ENCODE results near the gene UPK1A. TPM values are rescaled to one million over a fixed set of nuclear protein-coding genes. Genes with fewer than 3 reads are reported as not detected.

Gene UPK1A
- total and polyA plus RNA-seq, 10 of the 15 experiments (the other 5 are each of a cell fraction or from before 2014, with no cell fraction given) = 0.15 to 1.9 (median 0.26) TPM; not detected in 7

DNA sequence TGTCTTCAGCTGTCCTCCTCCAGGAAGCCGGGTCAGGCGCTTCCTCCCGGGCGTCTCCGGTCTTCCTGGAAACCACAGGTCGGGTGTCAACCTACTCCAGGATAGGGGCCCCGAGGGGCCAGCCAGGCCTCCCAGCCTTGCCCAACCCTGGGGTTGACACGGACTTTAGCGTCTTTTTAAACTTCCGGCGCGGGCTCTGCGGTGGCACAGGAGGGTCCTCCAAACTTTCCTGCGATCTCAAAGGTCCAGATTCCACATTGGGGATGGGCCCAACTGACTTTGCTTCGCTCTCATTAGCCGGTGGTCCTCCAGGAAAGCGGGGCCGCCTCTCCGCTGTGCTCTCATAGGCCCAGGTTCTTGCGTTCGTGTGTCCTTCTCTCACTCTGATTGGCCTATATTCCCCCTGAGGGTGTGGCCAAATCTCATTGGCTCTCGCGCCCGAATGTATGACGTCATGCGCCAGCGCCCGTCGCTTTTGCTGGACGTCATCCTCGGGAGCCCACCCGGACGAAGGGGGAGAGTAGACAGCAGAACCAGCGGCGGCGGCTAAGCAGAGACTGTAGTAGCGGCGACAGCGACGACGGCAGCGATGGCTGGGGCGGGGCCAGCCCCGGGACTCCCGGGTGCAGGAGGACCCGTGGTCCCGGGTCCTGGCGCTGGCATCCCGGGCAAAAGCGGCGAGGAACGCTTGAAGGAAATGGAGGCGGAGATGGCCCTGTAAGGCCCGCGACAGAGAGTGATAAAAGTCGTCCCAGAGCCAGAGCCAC, 37.6 kb upstream of the UPK1A start, which contains the start of gene RBM42 (continued):
- TF ChIP-seq, protein P1, sequence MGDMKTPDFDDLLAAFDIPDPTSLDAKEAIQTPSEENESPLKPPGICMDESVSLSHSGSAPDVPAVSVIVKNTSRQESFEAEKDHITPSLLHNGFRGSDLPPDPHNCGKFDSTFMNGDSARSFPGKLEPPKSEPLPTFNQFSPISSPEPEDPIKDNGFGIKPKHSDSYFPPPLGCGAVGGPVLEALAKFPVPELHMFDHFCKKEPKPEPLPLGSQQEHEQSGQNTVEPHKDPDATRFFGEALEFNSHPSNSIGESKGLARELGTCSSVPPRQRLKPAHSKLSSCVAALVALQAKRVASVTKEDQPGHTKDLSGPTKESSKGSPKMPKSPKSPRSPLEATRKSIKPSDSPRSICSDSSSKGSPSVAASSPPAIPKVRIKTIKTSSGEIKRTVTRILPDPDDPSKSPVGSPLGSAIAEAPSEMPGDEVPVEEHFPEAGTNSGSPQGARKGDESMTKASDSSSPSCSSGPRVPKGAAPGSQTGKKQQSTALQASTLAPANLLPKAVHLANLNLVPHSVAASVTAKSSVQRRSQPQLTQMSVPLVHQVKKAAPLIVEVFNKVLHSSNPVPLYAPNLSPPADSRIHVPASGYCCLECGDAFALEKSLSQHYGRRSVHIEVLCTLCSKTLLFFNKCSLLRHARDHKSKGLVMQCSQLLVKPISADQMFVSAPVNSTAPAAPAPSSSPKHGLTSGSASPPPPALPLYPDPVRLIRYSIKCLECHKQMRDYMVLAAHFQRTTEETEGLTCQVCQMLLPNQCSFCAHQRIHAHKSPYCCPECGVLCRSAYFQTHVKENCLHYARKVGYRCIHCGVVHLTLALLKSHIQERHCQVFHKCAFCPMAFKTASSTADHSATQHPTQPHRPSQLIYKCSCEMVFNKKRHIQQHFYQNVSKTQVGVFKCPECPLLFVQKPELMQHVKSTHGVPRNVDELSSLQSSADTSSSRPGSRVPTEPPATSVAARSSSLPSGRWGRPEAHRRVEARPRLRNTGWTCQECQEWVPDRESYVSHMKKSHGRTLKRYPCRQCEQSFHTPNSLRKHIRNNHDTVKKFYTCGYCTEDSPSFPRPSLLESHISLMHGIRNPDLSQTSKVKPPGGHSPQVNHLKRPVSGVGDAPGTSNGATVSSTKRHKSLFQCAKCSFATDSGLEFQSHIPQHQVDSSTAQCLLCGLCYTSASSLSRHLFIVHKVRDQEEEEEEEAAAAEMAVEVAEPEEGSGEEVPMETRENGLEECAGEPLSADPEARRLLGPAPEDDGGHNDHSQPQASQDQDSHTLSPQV (IDR thresholded peaks at IDR 0.05) = no peak
- TF ChIP-seq, protein P2, sequence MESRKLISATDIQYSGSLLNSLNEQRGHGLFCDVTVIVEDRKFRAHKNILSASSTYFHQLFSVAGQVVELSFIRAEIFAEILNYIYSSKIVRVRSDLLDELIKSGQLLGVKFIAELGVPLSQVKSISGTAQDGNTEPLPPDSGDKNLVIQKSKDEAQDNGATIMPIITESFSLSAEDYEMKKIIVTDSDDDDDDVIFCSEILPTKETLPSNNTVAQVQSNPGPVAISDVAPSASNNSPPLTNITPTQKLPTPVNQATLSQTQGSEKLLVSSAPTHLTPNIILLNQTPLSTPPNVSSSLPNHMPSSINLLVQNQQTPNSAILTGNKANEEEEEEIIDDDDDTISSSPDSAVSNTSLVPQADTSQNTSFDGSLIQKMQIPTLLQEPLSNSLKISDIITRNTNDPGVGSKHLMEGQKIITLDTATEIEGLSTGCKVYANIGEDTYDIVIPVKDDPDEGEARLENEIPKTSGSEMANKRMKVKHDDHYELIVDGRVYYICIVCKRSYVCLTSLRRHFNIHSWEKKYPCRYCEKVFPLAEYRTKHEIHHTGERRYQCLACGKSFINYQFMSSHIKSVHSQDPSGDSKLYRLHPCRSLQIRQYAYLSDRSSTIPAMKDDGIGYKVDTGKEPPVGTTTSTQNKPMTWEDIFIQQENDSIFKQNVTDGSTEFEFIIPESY (IDR thresholded peaks at IDR 0.05) = no peak
- TF ChIP-seq POLR2AphosphoS5 (IDR thresholded peaks at IDR 0.05; ENCODE audit: low read length) (peak; percentile 74), POLR2A (IDR thresholded peaks at IDR 0.05; ENCODE audit: low read depth, low read length) (peak; percentile 85), JUND (IDR thresholded peaks at IDR 0.05; ENCODE audit: low read depth, low read length) (peak; percentile 95), MYB (IDR thresholded peaks at IDR 0.05; ENCODE audit: borderline replicate concordance, low read depth, low read length) (no peak), KLF5 (IDR thresholded peaks at IDR 0.05; ENCODE audit: partially characterized antibody) (peak; percentile 91), DPF2 (IDR thresholded peaks at IDR 0.05) (peak; percentile 68), TCF7 (IDR thresholded peaks at IDR 0.05; ENCODE audit: borderline replicate concordance) (no peak), CBFB (IDR thresholded peaks at IDR 0.05; ENCODE audit: low read depth) (peak; percentile 68)
- TF ChIP-seq, protein P3, sequence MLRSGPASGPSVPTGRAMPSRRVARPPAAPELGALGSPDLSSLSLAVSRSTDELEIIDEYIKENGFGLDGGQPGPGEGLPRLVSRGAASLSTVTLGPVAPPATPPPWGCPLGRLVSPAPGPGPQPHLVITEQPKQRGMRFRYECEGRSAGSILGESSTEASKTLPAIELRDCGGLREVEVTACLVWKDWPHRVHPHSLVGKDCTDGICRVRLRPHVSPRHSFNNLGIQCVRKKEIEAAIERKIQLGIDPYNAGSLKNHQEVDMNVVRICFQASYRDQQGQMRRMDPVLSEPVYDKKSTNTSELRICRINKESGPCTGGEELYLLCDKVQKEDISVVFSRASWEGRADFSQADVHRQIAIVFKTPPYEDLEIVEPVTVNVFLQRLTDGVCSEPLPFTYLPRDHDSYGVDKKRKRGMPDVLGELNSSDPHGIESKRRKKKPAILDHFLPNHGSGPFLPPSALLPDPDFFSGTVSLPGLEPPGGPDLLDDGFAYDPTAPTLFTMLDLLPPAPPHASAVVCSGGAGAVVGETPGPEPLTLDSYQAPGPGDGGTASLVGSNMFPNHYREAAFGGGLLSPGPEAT (IDR thresholded peaks at IDR 0.05; ENCODE audit: low read depth) = peak; percentile 99
- TF ChIP-seq, protein P4, sequence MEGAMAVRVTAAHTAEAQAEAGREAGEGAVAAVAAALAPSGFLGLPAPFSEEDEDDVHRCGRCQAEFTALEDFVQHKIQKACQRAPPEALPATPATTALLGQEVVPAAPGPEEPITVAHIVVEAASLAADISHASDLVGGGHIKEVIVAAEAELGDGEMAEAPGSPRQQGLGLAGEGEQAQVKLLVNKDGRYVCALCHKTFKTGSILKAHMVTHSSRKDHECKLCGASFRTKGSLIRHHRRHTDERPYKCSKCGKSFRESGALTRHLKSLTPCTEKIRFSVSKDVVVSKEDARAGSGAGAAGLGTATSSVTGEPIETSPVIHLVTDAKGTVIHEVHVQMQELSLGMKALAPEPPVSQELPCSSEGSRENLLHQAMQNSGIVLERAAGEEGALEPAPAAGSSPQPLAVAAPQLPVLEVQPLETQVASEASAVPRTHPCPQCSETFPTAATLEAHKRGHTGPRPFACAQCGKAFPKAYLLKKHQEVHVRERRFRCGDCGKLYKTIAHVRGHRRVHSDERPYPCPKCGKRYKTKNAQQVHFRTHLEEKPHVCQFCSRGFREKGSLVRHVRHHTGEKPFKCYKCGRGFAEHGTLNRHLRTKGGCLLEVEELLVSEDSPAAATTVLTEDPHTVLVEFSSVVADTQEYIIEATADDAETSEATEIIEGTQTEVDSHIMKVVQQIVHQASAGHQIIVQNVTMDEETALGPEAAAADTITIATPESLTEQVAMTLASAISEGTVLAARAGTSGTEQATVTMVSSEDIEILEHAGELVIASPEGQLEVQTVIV (IDR thresholded peaks at IDR 0.05; ENCODE audit: borderline replicate concordance, partially characterized antibody) = peak; percentile 67
- TF ChIP-seq, protein P5, sequence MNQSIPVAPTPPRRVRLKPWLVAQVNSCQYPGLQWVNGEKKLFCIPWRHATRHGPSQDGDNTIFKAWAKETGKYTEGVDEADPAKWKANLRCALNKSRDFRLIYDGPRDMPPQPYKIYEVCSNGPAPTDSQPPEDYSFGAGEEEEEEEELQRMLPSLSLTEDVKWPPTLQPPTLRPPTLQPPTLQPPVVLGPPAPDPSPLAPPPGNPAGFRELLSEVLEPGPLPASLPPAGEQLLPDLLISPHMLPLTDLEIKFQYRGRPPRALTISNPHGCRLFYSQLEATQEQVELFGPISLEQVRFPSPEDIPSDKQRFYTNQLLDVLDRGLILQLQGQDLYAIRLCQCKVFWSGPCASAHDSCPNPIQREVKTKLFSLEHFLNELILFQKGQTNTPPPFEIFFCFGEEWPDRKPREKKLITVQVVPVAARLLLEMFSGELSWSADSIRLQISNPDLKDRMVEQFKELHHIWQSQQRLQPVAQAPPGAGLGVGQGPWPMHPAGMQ (IDR thresholded peaks at IDR 0.05; ENCODE audit: borderline replicate concordance) = no peak
- TF ChIP-seq, protein P6, sequence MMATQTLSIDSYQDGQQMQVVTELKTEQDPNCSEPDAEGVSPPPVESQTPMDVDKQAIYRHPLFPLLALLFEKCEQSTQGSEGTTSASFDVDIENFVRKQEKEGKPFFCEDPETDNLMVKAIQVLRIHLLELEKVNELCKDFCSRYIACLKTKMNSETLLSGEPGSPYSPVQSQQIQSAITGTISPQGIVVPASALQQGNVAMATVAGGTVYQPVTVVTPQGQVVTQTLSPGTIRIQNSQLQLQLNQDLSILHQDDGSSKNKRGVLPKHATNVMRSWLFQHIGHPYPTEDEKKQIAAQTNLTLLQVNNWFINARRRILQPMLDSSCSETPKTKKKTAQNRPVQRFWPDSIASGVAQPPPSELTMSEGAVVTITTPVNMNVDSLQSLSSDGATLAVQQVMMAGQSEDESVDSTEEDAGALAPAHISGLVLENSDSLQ (IDR thresholded peaks at IDR 0.05) = peak; percentile 91
